ENCODE results near the gene EEF1A1. TPM values are rescaled to one million over a fixed set of nuclear protein-coding genes. Genes with fewer than 3 reads are reported as not detected.

Gene EEF1A1
- total RNA-seq = 27,669 and 43,167 TPM in 2 replicates

DNA sequence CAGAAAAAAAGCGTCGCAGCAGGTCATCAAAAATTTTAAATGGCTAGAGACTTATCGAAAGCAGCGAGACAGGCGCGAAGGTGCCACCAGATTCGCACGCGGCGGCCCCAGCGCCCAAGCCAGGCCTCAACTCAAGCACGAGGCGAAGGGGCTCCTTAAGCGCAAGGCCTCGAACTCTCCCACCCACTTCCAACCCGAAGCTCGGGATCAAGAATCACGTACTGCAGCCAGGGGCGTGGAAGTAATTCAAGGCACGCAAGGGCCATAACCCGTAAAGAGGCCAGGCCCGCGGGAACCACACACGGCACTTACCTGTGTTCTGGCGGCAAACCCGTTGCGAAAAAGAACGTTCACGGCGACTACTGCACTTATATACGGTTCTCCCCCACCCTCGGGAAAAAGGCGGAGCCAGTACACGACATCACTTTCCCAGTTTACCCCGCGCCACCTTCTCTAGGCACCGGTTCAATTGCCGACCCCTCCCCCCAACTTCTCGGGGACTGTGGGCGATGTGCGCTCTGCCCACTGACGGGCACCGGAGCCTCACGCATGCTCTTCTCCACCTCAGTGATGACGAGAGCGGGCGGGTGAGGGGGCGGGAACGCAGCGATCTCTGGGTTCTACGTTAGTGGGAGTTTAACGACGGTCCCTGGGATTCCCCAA, at the start of gene EEF1A1:
Gene EEF1A1, minus strand, starts transcription at position 345 of the 663 bp plus-strand sequence. CDS start 1,006 bp downstream, outside the sequence.

Other genes with a start within 250 kb of the EEF1A1 start
- gene DPPA5, start 166.8 kb downstream of the EEF1A1 start, total RNA-seq = not detected in 2 replicates
- gene KHDC3L, start 158.4 kb downstream of the EEF1A1 start, total RNA-seq = not detected in 2 replicates
- 0.14 TPM in 1 of 2 replicates, not detected in the other for gene OOEP, start 151.1 kb downstream of the EEF1A1 start, total RNA-seq
- gene DDX43, start 126.2 kb downstream of the EEF1A1 start, total RNA-seq = 0.34 and 1.00 TPM in 2 replicates
- 5.6 and 11.3 TPM in 2 replicates for gene CGAS, start 68.7 kb downstream of the EEF1A1 start, total RNA-seq
- 39.0 and 66.6 TPM in 2 replicates for gene MTO1, start 59.3 kb downstream of the EEF1A1 start, total RNA-seq
- 17.7 and 20.5 TPM in 2 replicates for gene SLC17A5, start 133.0 kb upstream of the EEF1A1 start, total RNA-seq
- 26.3 and 152 TPM in 2 replicates for gene CD109, start 175.2 kb upstream of the EEF1A1 start, total RNA-seq